ENCODE data around the gene PRKG1.

PRKG1 gene

DNA sequence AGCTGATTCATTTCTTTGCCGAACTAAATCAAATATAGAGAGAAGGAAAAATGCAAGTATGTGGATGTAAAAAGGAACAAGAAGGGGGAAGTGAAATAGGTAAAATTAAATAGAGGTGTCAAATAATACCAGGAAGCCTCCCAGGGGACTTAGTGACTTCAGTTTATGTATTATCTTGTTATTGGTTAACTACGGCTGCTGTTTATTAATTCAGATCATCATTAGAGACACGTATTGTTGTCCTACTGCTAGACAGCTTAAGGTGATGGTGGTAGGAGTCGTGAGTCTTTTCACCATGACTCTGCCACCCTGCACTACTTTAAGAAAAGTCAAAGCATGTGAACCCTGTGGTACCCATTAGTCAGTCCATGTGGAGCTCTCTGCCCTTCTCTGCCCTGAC, 289.1 kb downstream of the PRKG1 start:
- Histone ChIP-seq H3K27ac (ENCODE audit: low read length) (no peak overlapping the region), H3K9me3 (ENCODE audit: insufficient read depth, low read length) (no peaks in the 10 kb centered on the region), H3K4me3 (ENCODE audit: low read length) (peak overlapping the region; percentile 17; the same call in 1 of the 2 replicates), H3K9ac (ENCODE audit: low read length) (no peak overlapping the region), H3K79me2 (ENCODE audit: low read length) (no peaks in the 10 kb centered on the region), H2AFZ (ENCODE audit: low read depth, low read length) (no peak overlapping the region), H4K20me1 (ENCODE audit: insufficient read depth, low read length) (no peaks in the 10 kb centered on the region), H3K27me3 (ENCODE audit: low read depth, low read length) (no peaks in the 10 kb centered on the region), H3K4me2 (ENCODE audit: low read length) (peak overlapping the region; percentile 39), H3K4me1 (ENCODE audit: low read length) (peaks cover 12% of the 10 kb centered on the region), H3K36me3 (replicated peaks; ENCODE audit: low read depth, low read length) (no peaks in the 10 kb centered on the region)
- TF ChIP-seq, protein P1, sequence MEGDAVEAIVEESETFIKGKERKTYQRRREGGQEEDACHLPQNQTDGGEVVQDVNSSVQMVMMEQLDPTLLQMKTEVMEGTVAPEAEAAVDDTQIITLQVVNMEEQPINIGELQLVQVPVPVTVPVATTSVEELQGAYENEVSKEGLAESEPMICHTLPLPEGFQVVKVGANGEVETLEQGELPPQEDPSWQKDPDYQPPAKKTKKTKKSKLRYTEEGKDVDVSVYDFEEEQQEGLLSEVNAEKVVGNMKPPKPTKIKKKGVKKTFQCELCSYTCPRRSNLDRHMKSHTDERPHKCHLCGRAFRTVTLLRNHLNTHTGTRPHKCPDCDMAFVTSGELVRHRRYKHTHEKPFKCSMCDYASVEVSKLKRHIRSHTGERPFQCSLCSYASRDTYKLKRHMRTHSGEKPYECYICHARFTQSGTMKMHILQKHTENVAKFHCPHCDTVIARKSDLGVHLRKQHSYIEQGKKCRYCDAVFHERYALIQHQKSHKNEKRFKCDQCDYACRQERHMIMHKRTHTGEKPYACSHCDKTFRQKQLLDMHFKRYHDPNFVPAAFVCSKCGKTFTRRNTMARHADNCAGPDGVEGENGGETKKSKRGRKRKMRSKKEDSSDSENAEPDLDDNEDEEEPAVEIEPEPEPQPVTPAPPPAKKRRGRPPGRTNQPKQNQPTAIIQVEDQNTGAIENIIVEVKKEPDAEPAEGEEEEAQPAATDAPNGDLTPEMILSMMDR (IDR thresholded peaks at IDR 0.05; ENCODE audit: low read depth, low read length): no peak
- TF ChIP-seq EZH2phosphoT487 (IDR thresholded peaks at IDR 0.05; ENCODE audit: low read depth): no peak

DNA sequence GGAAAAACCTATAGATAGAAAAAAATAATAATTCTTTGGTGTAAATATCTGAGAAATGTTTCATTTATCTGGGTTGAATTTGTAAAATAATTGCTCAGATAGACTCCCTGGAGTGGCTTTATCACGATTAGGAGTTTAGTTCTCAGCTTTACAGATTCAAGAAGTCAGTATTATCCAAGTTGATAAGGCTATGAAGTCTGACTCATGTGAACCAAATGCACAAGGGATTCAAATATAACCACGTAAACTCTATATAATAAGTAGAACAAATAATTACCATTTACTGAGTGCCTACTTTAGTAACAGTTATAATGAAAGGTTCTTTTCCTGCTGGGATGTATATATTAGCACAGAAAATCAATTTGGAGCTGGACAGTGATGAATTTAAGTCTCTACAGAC, 290.4 kb downstream of the PRKG1 start:
- H3K4me1 ChIP-seq (ENCODE audit: low read length): peaks cover 12% of the 10 kb centered on the region
- H4K20me1 ChIP-seq (ENCODE audit: insufficient read depth, low read length): no peaks in the 10 kb centered on the region
- H3K4me3 ChIP-seq (ENCODE audit: low read length): no peak overlapping the region
- H3K9me3 ChIP-seq (ENCODE audit: insufficient read depth, low read length): no peaks in the 10 kb centered on the region
- TF ChIP-seq, protein P1 (IDR thresholded peaks at IDR 0.05; ENCODE audit: low read depth, low read length): no peak
- no peak for TF ChIP-seq EZH2phosphoT487 (IDR thresholded peaks at IDR 0.05; ENCODE audit: low read depth)
- no peak overlapping the region for H3K27ac ChIP-seq (ENCODE audit: low read length)
- H3K4me2 ChIP-seq (ENCODE audit: low read length): no peak overlapping the region
- H3K36me3 ChIP-seq (replicated peaks; ENCODE audit: low read depth, low read length): no peaks in the 10 kb centered on the region
- H2AFZ ChIP-seq (ENCODE audit: low read depth, low read length): no peak overlapping the region
- H3K9ac ChIP-seq (ENCODE audit: low read length): no peak overlapping the region
- no peaks in the 10 kb centered on the region for H3K27me3 ChIP-seq (ENCODE audit: low read depth, low read length)
- no peaks in the 10 kb centered on the region for H3K79me2 ChIP-seq (ENCODE audit: low read length)

DNA sequence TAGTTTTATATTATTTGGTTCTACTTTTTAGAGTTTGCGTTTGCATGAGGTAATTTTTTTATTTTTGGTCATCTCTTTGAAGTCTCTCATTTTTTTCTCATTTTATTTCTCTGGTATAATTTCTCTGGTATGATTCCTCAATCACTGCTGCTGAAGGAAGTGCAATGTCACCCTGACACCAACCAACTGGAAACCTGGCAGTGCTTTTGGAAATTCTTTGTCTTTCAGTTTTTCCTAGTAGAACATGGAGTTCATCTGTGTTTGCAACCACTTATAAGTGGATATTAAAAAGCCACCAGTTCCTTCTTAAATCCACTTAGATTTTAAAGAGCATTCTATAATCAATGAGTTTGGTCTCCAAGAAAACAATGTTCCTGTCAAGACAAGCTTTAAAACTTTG, 291.8 kb downstream of the PRKG1 start:
- Histone ChIP-seq H3K4me1 (ENCODE audit: low read length) (peaks cover 12% of the 10 kb centered on the region), H3K79me2 (ENCODE audit: low read length) (no peaks in the 10 kb centered on the region), H3K27ac (ENCODE audit: low read length) (no peak overlapping the region), H3K4me2 (ENCODE audit: low read length) (no peak overlapping the region), H3K9ac (ENCODE audit: low read length) (no peak overlapping the region), H3K27me3 (ENCODE audit: low read depth, low read length) (no peaks in the 10 kb centered on the region), H3K9me3 (ENCODE audit: insufficient read depth, low read length) (no peaks in the 10 kb centered on the region), H4K20me1 (ENCODE audit: insufficient read depth, low read length) (no peaks in the 10 kb centered on the region), H3K4me3 (ENCODE audit: low read length) (no peak overlapping the region), H3K36me3 (replicated peaks; ENCODE audit: low read depth, low read length) (no peaks in the 10 kb centered on the region), H2AFZ (ENCODE audit: low read depth, low read length) (no peak overlapping the region)
- no peak for TF ChIP-seq EZH2phosphoT487 (IDR thresholded peaks at IDR 0.05; ENCODE audit: low read depth)
- TF ChIP-seq, protein P1 (IDR thresholded peaks at IDR 0.05; ENCODE audit: low read depth, low read length): no peak

DNA sequence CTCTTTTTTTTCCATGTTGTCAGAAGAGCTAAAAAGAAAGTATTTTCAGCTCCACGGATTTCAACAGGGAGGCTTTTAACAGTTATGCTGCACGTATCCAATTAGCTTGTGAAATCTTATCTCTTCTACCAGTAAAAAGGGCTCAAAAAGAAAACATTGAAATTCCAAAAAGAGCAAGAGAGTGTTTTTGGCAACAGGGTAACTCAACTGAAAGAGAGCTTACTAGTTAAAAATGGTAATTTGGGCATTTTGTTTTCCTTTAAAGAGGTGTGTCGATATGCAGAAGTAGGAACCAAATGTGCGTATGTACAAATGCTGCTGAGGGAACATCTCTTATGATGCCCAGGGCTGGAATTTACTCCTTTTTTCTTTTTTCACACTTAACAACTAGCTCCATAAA, 292.8 kb downstream of the PRKG1 start:
- Histone ChIP-seq H3K9me3 (ENCODE audit: insufficient read depth, low read length) (no peaks in the 10 kb centered on the region), H3K36me3 (replicated peaks; ENCODE audit: low read depth, low read length) (no peaks in the 10 kb centered on the region), H4K20me1 (ENCODE audit: insufficient read depth, low read length) (no peaks in the 10 kb centered on the region), H3K27ac (ENCODE audit: low read length) (no peak overlapping the region), H3K4me2 (ENCODE audit: low read length) (no peak overlapping the region), H3K79me2 (ENCODE audit: low read length) (no peaks in the 10 kb centered on the region), H3K9ac (ENCODE audit: low read length) (no peak overlapping the region), H3K27me3 (ENCODE audit: low read depth, low read length) (no peaks in the 10 kb centered on the region), H2AFZ (ENCODE audit: low read depth, low read length) (no peak overlapping the region), H3K4me1 (ENCODE audit: low read length) (peaks cover 12% of the 10 kb centered on the region), H3K4me3 (ENCODE audit: low read length) (no peak overlapping the region)
- no peak for TF ChIP-seq EZH2phosphoT487 (IDR thresholded peaks at IDR 0.05; ENCODE audit: low read depth)
- TF ChIP-seq, protein P1 (IDR thresholded peaks at IDR 0.05; ENCODE audit: low read depth, low read length): no peak

Measured in OCI-LY3 (cell line).